Muscle of back (tissue), 11 donors: ENCODE results near the gene ZNRF3. TPM values are rescaled to one million over a fixed set of nuclear protein-coding genes. Genes with fewer than 3 reads are reported as not detected.
A peak's percentile ranks its signal among the peaks of the same experiment; 100 is the strongest.
"Not testable (repeated sequence)": the region's sequence is repeated elsewhere in the genome, so short reads cannot be mapped to it uniquely, and the experiment has no call there.

Experiments used
- DNase-seq, 3 donors: peaks; one replicate each; pipeline versions ENCODE4 v3.0.0 to v3.0.0-alpha.2; 2013
- polyA plus RNA-seq, 10 donors: library from polyadenylated mRNA; unstranded; fragments of 120-200 nt; gene quantifications; one replicate each; pipeline ENCODE4 v1.2.1, GENCODE V29; 2013; ENCODE audit not compliant: insufficient read length in 10 of 10

ZNRF3 gene
- polyA plus RNA-seq, 10 donors, result 7.6 to 11.3 (median 9.0) TPM

DNA sequence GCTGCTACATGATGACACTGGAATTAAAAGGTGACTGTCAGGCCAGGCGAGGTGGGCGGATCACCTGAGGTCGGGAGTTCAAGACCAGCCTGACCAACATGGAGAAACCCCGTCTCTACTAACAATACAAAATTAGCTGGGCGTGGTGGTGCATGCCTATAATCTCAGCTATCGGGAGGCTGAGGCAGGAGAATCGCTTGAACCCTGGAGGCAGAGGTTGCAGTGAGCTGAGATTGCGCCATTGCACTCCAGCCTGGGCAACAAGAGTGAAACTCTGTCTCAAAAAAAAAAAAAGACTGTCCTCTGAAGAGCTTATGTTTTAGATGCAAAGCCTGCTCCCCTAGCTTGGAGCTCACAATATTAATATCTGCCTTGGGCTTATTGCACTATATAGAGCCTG lies 122.4 kb downstream of the ZNRF3 start:
- DNase-seq, result not testable (repeated sequence)

- DNase-seq, result no peak
Measured at GRCh38 chr22:29006346-29006745, 123.0 kb downstream of the ZNRF3 start.

- DNase-seq, result no peak
Measured at GRCh38 chr22:29009148-29009547, 125.8 kb downstream of the ZNRF3 start.

DNA sequence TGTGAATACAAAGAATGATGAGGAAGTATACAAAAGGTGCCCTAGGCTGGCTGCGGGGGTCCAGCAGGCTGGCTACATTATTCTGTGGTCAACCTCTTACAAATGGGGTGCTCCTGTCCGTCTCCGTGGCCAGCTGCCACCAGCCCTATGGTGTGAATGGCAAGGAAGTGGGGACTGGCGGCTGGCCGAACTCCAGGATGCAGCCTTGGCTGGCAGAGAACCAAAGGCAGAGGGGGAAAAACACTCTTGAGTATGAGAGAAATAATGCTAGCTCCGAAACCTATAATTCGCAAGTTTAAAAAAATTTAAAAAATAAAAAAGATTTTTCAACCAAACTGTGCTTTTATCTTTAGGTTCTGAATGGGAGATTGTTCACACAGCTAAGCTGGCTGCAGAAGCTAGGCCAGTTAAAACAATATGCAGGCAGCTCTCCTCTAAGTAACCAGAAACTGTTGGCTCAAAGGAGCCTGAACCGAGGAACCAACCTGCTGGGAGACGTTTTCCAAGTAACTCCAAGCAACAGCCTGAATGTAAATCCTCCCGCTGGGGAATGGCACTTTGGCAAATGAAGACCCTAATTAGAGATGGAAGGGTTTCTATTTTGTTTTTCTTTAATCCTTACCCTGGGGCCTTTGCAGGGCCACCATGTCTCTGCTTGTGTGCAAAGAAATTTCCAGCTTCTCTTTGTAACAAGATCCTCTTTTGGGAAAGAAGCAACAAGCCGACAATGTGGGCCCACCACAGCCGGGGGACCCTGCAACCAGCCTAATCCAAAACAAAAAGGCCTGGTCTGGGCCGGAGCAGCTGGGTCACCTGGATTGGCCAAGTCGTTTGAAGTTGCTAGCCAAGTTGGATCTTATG lies 128.1 kb downstream of the ZNRF3 start:
- DNase-seq, result peak in 1 of 3 donors; percentile 42

DNA sequence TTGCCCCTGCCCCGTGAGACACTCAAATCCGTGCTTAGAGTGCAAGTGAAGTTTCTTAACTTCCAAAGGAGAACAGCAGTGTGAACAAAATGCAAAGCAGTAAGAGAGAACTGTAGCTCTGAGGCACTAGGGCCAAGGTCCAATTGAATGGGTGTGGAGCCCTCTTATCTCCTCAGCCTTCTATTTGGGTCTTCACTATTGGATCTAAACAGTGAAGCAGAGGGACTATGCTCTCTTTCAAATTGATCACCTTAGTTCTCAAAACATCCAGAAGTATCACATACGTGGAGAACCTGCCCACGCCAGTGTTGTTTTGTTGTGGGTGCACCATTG lies 128.7 kb downstream of the ZNRF3 start:
- no peak for DNase-seq

DNA sequence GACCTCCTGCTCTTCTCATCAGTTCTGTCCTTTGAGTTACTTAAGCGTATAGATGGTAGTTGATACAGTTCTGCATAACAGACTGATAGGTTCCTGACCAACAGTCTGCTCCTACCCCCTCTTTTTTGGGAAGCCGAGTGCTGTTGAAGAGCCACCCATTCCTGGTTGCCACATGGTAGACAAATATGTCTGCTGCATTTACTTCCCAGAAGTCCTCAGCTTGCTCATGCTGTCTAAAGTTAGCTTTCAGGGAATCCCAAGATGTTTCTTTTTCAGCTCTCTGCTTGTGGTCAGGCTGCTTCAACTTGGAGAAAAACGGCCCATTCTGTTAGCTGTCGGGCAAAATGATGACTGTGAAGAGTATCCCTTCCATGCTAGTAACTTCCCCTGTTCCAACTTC lies 129.6 kb downstream of the ZNRF3 start:
- no peak for DNase-seq

GRCh38 chr22:29014293-29014692 lies 130.9 kb downstream of the ZNRF3 start:
- DNase-seq, result no peak

DNA sequence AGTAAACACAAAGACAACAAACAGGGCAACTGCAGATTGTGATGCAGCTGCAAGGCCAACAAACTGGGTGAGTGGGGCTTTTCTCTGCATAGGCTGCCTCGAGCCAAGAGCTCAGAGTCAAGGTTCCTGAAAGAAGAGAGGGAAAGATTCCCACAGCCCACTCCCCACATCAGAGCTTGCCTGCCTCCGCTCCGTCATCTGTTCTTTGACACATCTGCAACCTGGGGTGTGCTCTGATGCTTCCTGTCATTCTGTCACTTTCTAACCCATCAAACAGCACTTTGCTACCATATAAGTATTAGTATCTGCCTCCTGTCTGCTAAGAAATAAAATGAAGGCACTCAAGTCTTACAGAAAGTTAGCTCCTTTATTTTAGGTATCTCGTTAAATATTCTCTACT lies 131.4 kb downstream of the ZNRF3 start:
- DNase-seq, result no peak

GRCh38 chr22:29016067-29016938 lies 132.9 kb downstream of the ZNRF3 start:
- DNase-seq, result no peak

DNA sequence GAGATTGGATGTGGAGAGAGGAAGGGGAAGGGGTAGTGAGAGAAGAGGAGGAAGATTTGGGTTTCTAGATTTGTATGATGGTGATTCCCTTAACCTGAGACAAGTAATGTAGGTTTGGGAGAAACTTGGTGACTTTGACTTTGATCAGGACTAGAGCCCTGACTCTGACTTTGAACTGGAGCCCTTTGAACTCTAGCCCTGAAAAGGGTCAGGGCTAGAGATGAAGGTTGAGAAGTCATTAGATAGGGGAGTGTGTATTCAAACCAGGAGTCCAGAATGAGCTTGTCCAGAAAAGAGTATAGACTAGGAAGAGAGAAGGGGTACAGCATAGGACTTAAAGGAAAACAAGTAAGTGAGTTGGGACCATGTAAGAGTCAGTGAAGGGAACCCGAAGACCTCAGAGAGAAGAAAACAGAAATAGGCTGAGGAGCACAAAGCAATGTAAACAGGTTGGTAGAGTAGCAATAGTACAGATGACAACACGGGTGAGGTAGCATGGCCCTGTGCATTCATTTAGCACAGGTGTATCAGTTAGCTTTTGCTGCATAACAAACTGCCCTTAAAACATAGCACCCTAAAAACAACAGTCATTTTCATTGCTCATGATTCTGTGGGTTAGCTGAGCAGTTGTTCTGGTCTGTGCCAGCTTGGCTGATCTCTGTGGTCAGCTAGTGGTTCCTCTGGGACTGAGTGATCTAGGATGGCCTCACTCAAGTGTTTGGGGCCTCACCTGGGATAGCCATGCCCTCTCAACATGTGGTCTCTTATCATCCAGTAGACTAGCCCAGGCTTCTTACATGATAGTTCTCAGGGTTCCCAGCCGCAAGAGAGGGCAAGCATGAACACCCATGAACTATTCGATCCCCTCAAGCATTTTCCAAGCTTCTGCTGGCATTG lies 135.2 kb downstream of the ZNRF3 start:
- DNase-seq, result no peak

GRCh38 chr22:29022101-29022817 lies 138.9 kb downstream of the ZNRF3 start:
- DNase-seq, result no peak

- no peak for DNase-seq
Measured at GRCh38 chr22:29023172-29023796, 139.9 kb downstream of the ZNRF3 start.

DNA sequence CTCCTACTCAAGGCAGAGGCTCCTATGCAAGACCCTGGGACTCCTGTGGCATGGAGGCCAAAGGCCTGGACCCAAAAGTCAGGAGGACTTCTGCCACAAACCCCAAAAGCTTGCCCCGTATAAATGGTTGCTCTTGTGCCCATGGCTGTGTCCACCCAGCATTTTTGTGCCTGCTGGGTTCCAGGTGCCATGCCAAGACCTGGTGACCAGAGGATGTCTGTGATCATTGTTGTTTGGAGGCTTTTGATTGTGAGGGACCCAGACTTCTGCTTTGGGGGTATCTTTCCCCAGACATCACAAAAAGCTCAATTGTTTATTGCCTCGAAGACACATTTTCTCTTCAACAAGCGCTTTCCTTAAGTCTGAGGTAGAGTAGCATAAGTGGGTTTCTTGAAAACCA lies 143.2 kb downstream of the ZNRF3 start:
- DNase-seq, result no peak

- no peak for DNase-seq
Measured at GRCh38 chr22:29028468-29028867, 145.1 kb downstream of the ZNRF3 start.

DNA sequence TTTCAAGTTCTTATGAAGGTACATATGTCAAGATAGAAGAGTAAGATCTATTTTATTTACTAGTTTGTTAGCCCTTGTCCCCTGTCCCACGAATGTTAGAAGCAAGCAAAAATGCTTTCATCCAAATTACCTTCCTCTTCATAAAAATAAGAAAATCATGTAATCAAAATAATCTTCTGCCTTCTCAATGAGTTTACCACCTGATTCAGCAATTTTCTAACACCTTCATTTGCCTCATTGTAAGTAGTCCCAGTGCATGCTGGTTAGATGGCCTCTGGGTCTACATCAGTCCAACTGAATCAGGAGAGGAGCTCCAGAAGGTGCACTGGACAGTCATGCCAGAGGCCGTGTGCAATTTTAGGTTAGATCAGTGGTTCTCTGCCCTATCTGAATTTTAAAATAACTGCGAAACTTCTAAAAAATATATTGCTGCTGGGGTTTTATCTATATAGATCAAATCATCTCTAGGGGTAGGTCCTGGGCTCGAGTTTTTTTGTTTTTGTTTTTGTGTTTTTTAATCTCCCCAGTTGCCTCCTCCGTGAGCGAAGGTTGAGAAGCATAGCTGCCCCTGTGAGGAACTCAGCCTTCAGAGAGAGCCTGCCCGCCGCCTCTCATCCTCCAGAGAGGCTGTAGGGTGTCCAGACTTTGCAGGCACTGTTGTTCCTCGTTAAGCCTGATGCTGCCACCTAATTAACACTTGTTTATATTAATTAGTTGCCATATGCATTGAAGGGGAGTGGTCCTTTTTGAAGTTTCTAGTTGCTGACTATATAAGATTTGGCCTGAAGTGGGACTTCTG lies 146.0 kb downstream of the ZNRF3 start:
- DNase-seq, result no peak

GRCh38 chr22:29030016-29030617 lies 146.7 kb downstream of the ZNRF3 start:
- DNase-seq, result no peak

- DNase-seq, result peak; percentile 64 to 72 (median 69)
Measured at GRCh38 chr22:29030618-29031226, 147.3 kb downstream of the ZNRF3 start.

GRCh38 chr22:29031227-29032011 lies 148.0 kb downstream of the ZNRF3 start:
- DNase-seq, result peak in 2 of 3 donors; percentile 72 to 86
